Measurements from ENCODE around the gene DCTD.

DCTD gene

GRCh38 chr4:182843808-182844325, 73.3 kb downstream of the DCTD start:
- TF ChIP-seq CTCF (IDR thresholded peaks at IDR 0.05; ENCODE audit: insufficient read depth, missing control alignments) = no peak
- DNase-seq (ENCODE audit: insufficient read length, low spot score) (no peak), FAIRE-seq (no peak)

- TF ChIP-seq CTCF (IDR thresholded peaks at IDR 0.05; ENCODE audit: insufficient read depth, missing control alignments) = no peak
- FAIRE-seq (no peak), DNase-seq (ENCODE audit: insufficient read length, low spot score) (no peak)
Observed at GRCh38 chr4:182842759-182843390, 74.3 kb downstream of the DCTD start.

GRCh38 chr4:182842104-182842600, 75.0 kb downstream of the DCTD start:
- FAIRE-seq = no peak
- no peak for DNase-seq (ENCODE audit: insufficient read length, low spot score)
- TF ChIP-seq CTCF (IDR thresholded peaks at IDR 0.05; ENCODE audit: insufficient read depth, missing control alignments) = no peak

- no peak for DNase-seq (ENCODE audit: insufficient read length, low spot score)
- FAIRE-seq = no peak
- no peak for TF ChIP-seq CTCF (IDR thresholded peaks at IDR 0.05; ENCODE audit: insufficient read depth, missing control alignments)
Observed at GRCh38 chr4:182840108-182840507, 77.1 kb downstream of the DCTD start.
